ENCODE data around the gene RAD51B. TPM values are rescaled to one million over a fixed set of nuclear protein-coding genes. Genes with fewer than 3 reads are reported as not detected.

The RAD51B gene
- total RNA-seq, 4 donors from 2014 or later, result 5.0 to 31.8 (median 20.6) TPM

GRCh38 chr14:68308726-68309520 lies 489.3 kb downstream of the RAD51B start:
- in situ Hi-C loops (cut with MboI; ENCODE audit: low pct_ligation_motif_present in 1 of 4, low pct_unique_long_range_greater_than_20kb in 1 of 4, low sequenced_read_pairs in 3 of 4), result no loop called here
- WGBS, 2 donors (ENCODE audit: low coverage in 1 of 2), result 52 to 64% methylated on average over 6 of the region's 6 CpGs
- H3K4me3 ChIP-seq, result no peak overlapping the region
- no peak for DNase-seq
- H3K4me1 ChIP-seq, result peaks cover 9 to 44% (median 20%) of the 10 kb centered on the region in 4 donors
- H3K36me3 ChIP-seq, result no peaks in the 10 kb centered on the region
- intact Hi-C loops (cut with DNase I; ENCODE audit: low total_unique reads), result no loop called here
- no peaks in the 10 kb centered on the region for H3K27me3 ChIP-seq
- no peak for TF ChIP-seq POLR2A (IDR thresholded peaks at IDR 0.05)
- no peak for TF ChIP-seq POLR2AphosphoS5 (IDR thresholded peaks at IDR 0.05)
- TF ChIP-seq, protein P1, sequence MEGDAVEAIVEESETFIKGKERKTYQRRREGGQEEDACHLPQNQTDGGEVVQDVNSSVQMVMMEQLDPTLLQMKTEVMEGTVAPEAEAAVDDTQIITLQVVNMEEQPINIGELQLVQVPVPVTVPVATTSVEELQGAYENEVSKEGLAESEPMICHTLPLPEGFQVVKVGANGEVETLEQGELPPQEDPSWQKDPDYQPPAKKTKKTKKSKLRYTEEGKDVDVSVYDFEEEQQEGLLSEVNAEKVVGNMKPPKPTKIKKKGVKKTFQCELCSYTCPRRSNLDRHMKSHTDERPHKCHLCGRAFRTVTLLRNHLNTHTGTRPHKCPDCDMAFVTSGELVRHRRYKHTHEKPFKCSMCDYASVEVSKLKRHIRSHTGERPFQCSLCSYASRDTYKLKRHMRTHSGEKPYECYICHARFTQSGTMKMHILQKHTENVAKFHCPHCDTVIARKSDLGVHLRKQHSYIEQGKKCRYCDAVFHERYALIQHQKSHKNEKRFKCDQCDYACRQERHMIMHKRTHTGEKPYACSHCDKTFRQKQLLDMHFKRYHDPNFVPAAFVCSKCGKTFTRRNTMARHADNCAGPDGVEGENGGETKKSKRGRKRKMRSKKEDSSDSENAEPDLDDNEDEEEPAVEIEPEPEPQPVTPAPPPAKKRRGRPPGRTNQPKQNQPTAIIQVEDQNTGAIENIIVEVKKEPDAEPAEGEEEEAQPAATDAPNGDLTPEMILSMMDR (IDR thresholded peaks at IDR 0.05), result no peak
- no peaks in the 10 kb centered on the region for H3K9me3 ChIP-seq
- peak overlapping the region; percentile 62 to 85 (median 80) for H3K27ac ChIP-seq

GRCh38 chr14:68309616-68310015 lies 490.0 kb downstream of the RAD51B start:
- DNase-seq, result no peak
- Histone ChIP-seq H3K4me1 (peaks cover 9 to 44% (median 20%) of the 10 kb centered on the region in 4 donors), H3K27ac (peak overlapping the region; percentile 62 to 85 (median 80))

GRCh38 chr14:68312300-68312699 lies 492.7 kb downstream of the RAD51B start:
- no peak for DNase-seq
- peaks cover 2 to 32% (median 12%) of the 10 kb centered on the region in 4 donors for H3K4me1 ChIP-seq
- in situ Hi-C loops (cut with MboI; ENCODE audit: low pct_ligation_motif_present in 1 of 4, low pct_unique_long_range_greater_than_20kb in 1 of 4, low sequenced_read_pairs in 3 of 4), result no loop called here

More at GRCh38 chr14:68309616-68310015, 490.0 kb downstream of the RAD51B start:
- TF ChIP-seq POLR2AphosphoS5 (IDR thresholded peaks at IDR 0.05) (no peak), POLR2A (IDR thresholded peaks at IDR 0.05) (no peak), EP300 (IDR thresholded peaks at IDR 0.05; ENCODE audit: low read depth) (no peak)
- TF ChIP-seq, protein P1 (IDR thresholded peaks at IDR 0.05), result no peak
- WGBS, 2 donors (ENCODE audit: low coverage in 1 of 2), result 64% methylated on average over 2 of the region's 2 CpGs; no CpG with 5 or more reads in 1 of the 2 donors
- H3K27me3 ChIP-seq, result no peaks in the 10 kb centered on the region
- H3K4me3 ChIP-seq, result no peak overlapping the region
- no peaks in the 10 kb centered on the region for H3K36me3 ChIP-seq
- no peaks in the 10 kb centered on the region for H3K9me3 ChIP-seq
- intact Hi-C loops (cut with DNase I; ENCODE audit: low total_unique reads), result no loop called here
- in situ Hi-C loops (cut with MboI; ENCODE audit: low pct_ligation_motif_present in 1 of 4, low pct_unique_long_range_greater_than_20kb in 1 of 4, low sequenced_read_pairs in 3 of 4), result no loop called here

DNA sequence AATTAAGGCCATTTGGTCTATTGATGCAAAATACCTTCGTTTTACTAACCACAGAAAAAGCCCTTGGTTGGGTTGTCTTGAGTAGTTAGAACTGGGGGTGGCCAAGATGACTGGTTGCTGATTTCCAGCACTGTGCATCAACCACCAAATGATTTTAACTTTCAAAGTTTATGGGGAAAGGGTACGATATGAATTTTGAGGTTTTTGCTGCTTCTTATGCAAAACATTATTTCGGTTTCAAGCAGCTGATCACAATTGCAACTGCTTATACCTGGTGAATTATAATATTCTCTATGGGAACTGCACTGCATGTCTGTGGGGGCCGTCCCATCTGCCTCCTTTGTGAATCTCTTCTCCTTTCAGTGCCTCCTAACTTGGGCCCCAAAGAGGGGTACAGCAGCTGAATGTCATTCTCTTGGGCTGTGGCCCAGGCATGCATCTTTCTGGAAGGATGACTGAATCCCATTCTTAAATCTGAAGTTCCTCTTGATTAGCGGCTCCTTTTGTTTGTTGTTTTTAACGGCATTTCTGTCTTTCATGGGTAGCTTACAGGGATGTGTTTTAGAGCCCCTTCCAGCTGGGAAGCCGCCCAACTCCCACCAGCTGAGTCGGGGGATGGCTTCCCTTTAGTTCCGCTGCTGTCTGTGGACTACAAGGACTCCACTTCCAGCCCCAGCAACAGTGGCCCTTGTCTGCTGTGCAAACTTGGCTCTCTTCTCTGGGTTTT lies 493.5 kb downstream of the RAD51B start:
- no peak for DNase-seq
- in situ Hi-C loops (cut with MboI; ENCODE audit: low pct_ligation_motif_present in 1 of 4, low pct_unique_long_range_greater_than_20kb in 1 of 4, low sequenced_read_pairs in 3 of 4) (no loop called here), intact Hi-C loops (cut with DNase I; ENCODE audit: low total_unique reads) (no loop called here)
- Histone ChIP-seq H3K4me3 (no peak overlapping the region), H3K36me3 (no peaks in the 10 kb centered on the region), H3K4me1 (peaks cover 0 to 24% (median 5%) of the 10 kb centered on the region in 4 donors), H3K9me3 (no peaks in the 10 kb centered on the region), H3K27ac (no peak overlapping the region), H3K27me3 (no peaks in the 10 kb centered on the region)
- WGBS, 2 donors (ENCODE audit: low coverage in 1 of 2), result 76 to 88% methylated on average over 7 to 9 of the region's 9 CpGs
- TF ChIP-seq POLR2AphosphoS5 (IDR thresholded peaks at IDR 0.05) (no peak), POLR2A (IDR thresholded peaks at IDR 0.05) (no peak), EP300 (IDR thresholded peaks at IDR 0.05; ENCODE audit: low read depth) (no peak)
- TF ChIP-seq, protein P1 (IDR thresholded peaks at IDR 0.05), result no peak

More at GRCh38 chr14:68312300-68312699, 492.7 kb downstream of the RAD51B start:
- TF ChIP-seq POLR2AphosphoS5 (IDR thresholded peaks at IDR 0.05) (no peak), POLR2A (IDR thresholded peaks at IDR 0.05) (no peak), EP300 (IDR thresholded peaks at IDR 0.05; ENCODE audit: low read depth) (no peak)
- TF ChIP-seq, protein P1 (IDR thresholded peaks at IDR 0.05), result no peak
- Histone ChIP-seq H3K27ac (no peak overlapping the region), H3K36me3 (no peaks in the 10 kb centered on the region), H3K4me3 (no peak overlapping the region), H3K9me3 (no peaks in the 10 kb centered on the region), H3K27me3 (no peaks in the 10 kb centered on the region)
- intact Hi-C loops (cut with DNase I; ENCODE audit: low total_unique reads), result no loop called here
- WGBS, 2 donors (ENCODE audit: low coverage in 1 of 2), result 85 to 97% methylated on average over 3 of the region's 3 CpGs
